Fibroblast of peridontal ligament (primary cell): ENCODE measurements around the gene KRTAP6-1.

ENCODE experiments used
- DNase-seq: peaks from one replicate; pipeline ENCODE4 v3.0.0-alpha.2; 2010; ENCODE audit errors: extremely low read depth

KRTAP6-1 gene, protein sequence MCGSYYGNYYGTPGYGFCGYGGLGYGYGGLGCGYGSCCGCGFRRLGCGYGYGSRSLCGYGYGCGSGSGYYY

DNA sequence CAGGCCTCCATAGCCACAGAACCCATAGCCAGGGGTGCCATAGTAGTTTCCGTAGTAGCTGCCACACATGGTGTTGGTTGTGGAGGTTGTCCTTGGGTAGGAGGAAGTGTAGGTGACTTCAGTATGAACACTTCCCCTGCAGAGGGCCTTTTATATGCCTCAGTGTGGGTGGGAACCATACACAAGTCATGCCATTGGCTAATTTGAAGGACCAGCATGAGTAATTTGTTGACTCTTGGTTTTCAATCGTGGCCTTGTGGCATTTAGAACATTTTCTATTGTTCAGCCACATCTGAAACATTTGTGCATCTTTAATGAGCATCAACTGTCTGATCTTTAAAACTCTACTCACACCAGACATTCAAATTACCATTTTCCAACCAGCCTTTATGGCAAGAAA lies at the start of gene KRTAP6-1:
Gene KRTAP6-1 (minus strand): TSS at position 95 of the 400 bp plus-strand sequence. CDS start 26 bp downstream, at position 69.
- DNase-seq = no peak

DNA sequence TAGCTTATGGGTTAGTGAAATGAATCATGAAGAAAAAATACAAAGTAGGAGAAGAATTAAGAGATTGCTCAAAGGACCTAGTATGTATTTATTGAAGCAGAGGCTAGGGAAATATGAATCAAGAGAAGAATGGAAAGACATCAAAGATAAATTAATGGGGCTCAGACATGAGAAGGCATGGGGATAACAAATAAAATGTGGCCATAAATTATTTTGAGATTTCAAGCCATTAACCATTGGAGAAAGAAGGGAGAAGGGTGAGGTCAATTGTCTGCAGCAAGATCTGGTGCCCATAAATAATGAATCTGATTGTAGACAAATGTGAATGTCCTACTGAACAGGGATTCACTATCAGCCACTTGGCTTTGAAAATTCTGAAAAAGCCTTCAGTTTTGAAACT lies 39.2 kb upstream of the KRTAP6-1 start:
- no peak for DNase-seq

DNA sequence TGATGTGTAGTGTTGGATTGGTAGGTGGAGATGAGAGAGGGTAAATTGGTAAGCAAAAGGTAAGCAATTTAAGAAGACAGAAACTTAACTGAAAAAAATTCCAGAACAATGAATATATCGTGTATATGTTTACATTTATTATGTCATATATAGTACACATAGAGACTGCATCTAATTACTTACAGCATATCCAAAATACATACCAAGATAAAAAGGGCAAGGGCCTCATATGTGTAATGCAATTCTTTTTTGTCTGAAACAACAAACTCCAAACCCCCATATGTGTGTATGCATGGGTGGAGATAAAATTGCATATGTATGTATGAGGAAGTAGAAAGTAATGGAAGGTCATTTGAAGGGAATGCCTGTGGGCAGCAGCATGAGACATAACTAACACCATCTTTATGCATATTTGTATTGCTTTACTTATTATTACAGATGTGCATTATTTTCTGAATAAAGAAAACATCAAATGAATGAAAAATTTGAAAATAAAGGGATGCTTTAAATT lies 33.2 kb upstream of the KRTAP6-1 start:
- no peak for DNase-seq

GRCh38 chr21:30642564-30642963 lies 28.8 kb upstream of the KRTAP6-1 start, which contains the start of gene KRTAP20-3:
Gene KRTAP20-3, plus strand, starts transcription at chr21:30642864.
- no peak for DNase-seq

DNA sequence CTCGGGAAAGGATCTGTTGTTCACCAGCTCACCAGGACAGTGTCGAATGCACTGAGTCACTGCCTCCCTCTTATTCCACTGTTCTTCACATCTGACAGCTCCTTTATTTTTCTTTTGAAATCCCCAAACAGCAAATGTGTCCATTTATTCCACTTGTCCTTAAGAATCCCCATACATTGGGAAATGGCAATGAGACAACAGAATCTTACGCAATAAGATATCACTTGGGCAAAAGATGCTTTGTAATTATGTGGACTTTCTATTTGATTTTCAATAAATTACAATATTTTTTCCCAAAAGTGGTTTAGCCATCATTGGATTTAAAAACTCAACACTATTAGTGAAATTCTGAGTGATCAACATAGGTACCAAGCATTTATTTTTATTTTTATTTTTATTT lies 25.0 kb upstream of the KRTAP6-1 start:
- no peak for DNase-seq

DNA sequence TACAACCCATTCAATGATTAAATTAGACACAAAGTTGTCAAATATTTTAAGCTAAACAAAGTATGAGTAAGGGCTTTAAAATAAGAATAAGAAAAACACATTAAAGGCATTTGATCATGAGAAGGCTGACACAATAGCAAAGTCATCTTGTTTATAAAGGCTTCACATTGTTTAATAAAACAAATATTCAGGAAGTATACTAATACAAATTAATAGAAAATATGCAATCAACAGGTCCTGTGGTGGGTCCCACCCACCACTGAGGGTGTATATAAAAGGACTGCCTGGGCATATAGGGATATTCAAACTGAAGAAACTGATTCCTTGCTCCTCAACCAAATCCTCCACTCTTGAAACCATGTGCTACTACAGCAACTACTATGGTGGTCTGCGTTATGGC lies 21.2 kb upstream of the KRTAP6-1 start, which contains the start of gene KRTAP20-2:
Gene KRTAP20-2 (plus strand): TSS at position 301 of the 400 bp plus-strand sequence. CDS start 58 bp downstream, at position 359.
- DNase-seq = no peak

- no peak for DNase-seq
Observed at GRCh38 chr21:30629200-30629599, 15.5 kb upstream of the KRTAP6-1 start.

- DNase-seq = no peak
Observed at GRCh38 chr21:30628109-30628508, 14.4 kb upstream of the KRTAP6-1 start.

GRCh38 chr21:30625449-30626165 lies 11.9 kb upstream of the KRTAP6-1 start:
- no peak for DNase-seq

DNA sequence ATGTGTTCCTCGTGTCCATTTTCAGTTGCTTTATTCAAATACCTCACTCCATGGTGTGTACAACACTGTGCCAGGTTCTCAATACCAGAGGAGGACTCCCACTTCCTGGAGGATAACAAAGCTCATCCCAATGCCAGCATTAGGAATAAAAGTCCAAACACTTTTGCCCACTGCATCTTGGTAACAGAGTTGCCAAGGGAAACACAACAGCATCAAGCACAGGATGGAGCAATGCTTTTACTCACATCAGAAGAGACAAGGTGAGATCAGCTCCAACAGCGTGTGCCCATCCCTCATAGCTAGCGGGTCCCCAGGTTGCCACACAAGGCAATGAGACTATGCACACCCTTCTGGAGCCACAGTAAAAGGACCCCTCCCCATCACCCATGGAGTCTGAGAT lies 9.6 kb upstream of the KRTAP6-1 start:
- DNase-seq = no peak

- DNase-seq = no peak
Observed at GRCh38 chr21:30620522-30620921, 6.8 kb upstream of the KRTAP6-1 start, which contains the start of gene KRTAP20-4. Gene KRTAP20-4, plus strand, starts transcription at chr21:30620627.

DNA sequence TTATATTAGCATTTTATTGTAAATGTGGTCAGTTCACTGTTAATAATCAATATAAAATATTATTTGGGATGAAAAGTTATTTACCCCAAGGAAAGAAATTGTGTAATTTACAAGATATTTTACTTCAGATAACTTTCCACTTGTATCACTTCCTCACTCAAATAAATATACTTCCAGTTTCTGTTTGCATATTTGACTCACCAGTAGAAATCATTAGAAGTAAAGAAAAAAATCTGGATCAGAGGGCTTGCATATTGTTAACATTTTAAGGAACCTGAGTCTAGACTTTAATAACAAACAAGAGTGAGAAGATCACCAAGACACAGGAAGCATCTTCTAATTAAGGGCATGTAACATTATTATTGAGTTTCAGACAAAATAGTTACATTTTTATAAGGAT lies 6.3 kb upstream of the KRTAP6-1 start:
- no peak for DNase-seq

DNA sequence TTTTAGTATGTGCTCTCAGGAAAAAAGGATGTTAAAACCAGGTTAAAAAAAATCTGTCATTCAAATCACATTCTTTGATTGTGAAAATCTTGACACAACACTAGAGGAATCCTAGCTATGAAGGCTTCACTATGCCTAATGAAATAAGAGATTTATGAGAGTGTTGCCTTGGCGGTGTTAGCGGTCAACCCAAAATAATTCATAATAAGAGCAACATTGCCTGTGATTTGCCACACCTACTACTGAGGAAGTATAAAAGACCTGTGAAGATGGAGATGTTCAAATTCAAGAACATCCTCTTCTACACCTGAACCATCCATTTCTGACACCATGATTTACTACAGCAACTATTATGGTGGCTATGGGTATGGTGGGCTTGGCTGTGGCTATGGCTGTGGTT lies 2.4 kb upstream of the KRTAP6-1 start, which contains the start of gene KRTAP20-1:
Gene KRTAP20-1 (plus strand): TSS at position 301 of the 400 bp plus-strand sequence. CDS start 30 bp downstream, at position 331.
- DNase-seq = no peak

- no peak for DNase-seq
Observed at GRCh38 chr21:30615199-30615598, 1.5 kb upstream of the KRTAP6-1 start.

- DNase-seq = no peak
Observed at GRCh38 chr21:30612132-30612531, 1.6 kb downstream of the KRTAP6-1 start.

DNA sequence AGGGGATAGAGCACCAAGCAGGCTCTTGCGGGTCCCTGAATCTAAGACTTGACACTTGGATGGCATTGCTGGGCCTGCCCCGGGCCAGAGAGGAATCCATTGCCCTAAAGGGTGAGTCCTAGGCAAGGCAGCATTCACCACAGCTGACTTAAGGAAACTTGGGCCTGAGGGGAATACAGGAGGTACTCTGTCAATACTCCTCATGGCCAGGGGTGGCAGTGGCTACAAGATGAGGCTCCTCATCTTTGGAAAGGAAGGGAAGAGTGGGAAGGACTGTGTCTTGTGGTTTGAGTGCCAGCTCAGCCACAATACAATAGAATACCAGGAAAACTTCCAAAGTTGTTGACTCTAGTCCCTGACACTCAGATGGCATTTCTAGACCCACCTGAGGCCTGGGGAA lies 7.8 kb downstream of the KRTAP6-1 start:
- no peak for DNase-seq

DNA sequence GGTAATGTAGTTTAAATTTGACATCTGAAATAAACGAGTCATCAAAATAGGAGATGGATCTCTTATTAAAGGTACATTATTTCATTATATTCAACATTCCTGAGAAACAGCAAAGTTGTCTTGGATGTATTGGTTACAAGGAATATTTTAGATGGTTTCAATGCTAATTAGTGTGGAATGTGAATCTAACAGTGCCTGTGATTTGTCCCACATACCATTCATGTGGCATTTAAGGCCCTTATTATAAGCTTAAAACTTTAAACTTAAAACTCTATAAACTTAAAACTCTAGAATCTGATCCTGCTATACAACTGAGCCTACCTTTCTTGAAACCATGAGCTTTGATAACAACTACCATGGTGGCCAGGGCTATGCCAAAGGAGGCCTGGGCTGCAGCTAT lies 12.9 kb downstream of the KRTAP6-1 start, which contains the start of gene KRTAP22-1:
Gene KRTAP22-1 (plus strand): TSS at position 301 of the 400 bp plus-strand sequence.
- no peak for DNase-seq

DNA sequence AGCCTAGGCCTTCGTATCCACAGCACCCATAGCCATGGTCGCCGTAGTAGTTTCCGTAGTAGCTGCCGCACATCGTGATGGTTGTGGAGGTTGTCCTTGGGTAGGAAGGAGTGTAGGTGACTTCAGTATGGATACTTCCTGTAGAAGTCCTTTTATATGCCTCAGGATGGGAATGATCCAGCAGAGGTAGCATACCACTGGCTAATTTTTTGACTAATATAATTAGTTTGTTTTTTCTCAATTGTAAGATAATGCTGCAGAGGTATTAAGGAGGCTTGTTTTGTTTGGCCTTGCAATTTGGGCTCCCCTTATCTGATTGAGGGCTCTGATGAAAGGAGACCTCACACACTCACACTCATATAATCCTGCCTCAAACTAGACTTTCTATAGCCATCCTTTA lies 14.9 kb downstream of the KRTAP6-1 start, which contains the start of gene KRTAP6-2:
Gene KRTAP6-2 (minus strand): TSS at position 101 of the 400 bp plus-strand sequence. CDS start 28 bp downstream, at position 73.
- no peak for DNase-seq

- no peak for DNase-seq
Observed at GRCh38 chr21:30592140-30592539, 21.6 kb downstream of the KRTAP6-1 start, which contains the start of gene KRTAP6-3. Gene KRTAP6-3, plus strand, starts transcription at chr21:30592440. Its CDS starts 6 bp downstream, at chr21:30592446.

GRCh38 chr21:30590297-30590696 lies 23.4 kb downstream of the KRTAP6-1 start, which contains the start of gene KRTAP22-2:
Gene KRTAP22-2, minus strand, starts transcription at chr21:30590397.
- DNase-seq = no peak

- no peak for DNase-seq
Observed at GRCh38 chr21:30582870-30583269, 30.9 kb downstream of the KRTAP6-1 start.

DNA sequence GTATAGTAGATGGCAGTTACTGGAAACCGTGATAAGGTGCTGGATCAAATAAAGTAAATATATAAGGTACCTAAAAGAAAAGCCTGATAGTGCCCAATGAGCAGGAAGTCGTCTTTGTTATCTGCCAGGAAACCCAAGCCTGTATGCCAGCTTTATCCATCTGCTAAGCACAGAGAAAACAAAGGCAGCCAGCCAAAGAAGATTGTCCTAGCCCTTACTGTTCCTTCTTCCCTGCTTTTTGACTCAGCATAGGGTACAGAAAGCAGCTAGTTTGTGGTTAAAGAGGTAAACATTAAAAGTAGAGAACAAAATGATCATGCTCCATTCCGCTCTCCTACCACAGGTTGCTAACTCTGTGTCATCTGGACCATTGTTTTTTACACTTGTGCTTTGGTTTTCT lies 33.6 kb downstream of the KRTAP6-1 start:
- DNase-seq = no peak

DNA sequence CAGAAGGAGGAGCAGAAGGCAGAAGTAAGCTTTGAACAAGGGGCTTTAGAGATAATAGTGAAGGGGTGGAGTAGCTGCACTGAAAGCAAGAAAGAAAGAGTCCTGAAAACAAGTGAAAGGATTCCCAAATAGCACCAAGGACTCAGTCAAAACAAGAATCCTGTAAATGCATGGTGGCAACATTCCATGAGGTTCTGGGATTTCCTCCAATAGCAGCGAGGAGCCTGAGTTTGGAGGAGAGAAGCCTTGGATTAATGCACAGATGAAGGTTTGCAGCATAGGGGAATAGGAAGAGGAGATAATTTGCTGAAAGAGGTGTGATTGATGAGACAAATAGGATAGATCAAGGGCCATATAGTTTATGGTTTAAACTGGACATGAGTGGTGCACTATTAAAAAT lies 34.4 kb downstream of the KRTAP6-1 start:
- DNase-seq = no peak
